Duodenal mucosa (tissue), 2 donors: ENCODE data around the gene TGFB2.

Source experiments
- H3K27ac ChIP-seq: one replicate; pipeline ENCODE4 v1.7.0; 2013; ENCODE audit warnings: low read depth, low read length
- H3K27me3 ChIP-seq, 2 donors: one replicate each; pipeline ENCODE4 v1.7.0; 2013; ENCODE audit warnings: low read length in 2 of 2, control low read depth in 1 of 2; ENCODE audit not compliant: insufficient read depth in 2 of 2, control insufficient read depth in 1 of 2
- H3K36me3 ChIP-seq, 2 donors: one replicate each; pipeline ENCODE4 v1.7.0; 2013; ENCODE audit warnings: low read length in 2 of 2, control low read depth in 1 of 2; ENCODE audit not compliant: insufficient read depth in 2 of 2, control insufficient read depth in 1 of 2
- H3K4me1 ChIP-seq, 2 donors: one replicate each; pipeline ENCODE4 v1.7.0; 2013; ENCODE audit warnings: low read length in 2 of 2, control low read depth in 1 of 2; ENCODE audit not compliant: insufficient read depth in 2 of 2, control insufficient read depth in 1 of 2
- H3K4me3 ChIP-seq, 2 donors: one replicate each; pipeline ENCODE4 v1.7.0; 2013; ENCODE audit warnings: low read length in 2 of 2, low read depth in 1 of 2
- H3K9ac ChIP-seq, 2 donors: one replicate each; pipeline ENCODE4 v1.7.0; 2013; ENCODE audit warnings: low read length in 2 of 2, low read depth in 1 of 2
- H3K9me3 ChIP-seq, 2 donors: one replicate each; pipeline ENCODE4 v1.7.0; 2013; ENCODE audit warnings: low read length in 2 of 2, control low read depth in 1 of 2; ENCODE audit not compliant: control insufficient read depth in 1 of 2

The TGFB2 gene

GRCh38 chr1:218357211-218357892, 12.2 kb downstream of the TGFB2 start:
- H3K4me3 ChIP-seq = no peak overlapping the region
- no peaks in the 10 kb centered on the region for H3K9me3 ChIP-seq

GRCh38 chr1:218357893-218358232, 12.7 kb downstream of the TGFB2 start:
- Histone ChIP-seq H3K4me1 (no peaks in the 10 kb centered on the region), H3K27me3 (no peaks in the 10 kb centered on the region), H3K4me3 (no peak overlapping the region), H3K9ac (no peak overlapping the region), H3K9me3 (no peaks in the 10 kb centered on the region), H3K36me3 (no peaks in the 10 kb centered on the region), H3K27ac (no peak overlapping the region)

More at GRCh38 chr1:218357211-218357892, 12.2 kb downstream of the TGFB2 start:
- Histone ChIP-seq H3K9ac (no peak overlapping the region), H3K36me3 (no peaks in the 10 kb centered on the region), H3K27me3 (no peaks in the 10 kb centered on the region), H3K27ac (no peak overlapping the region), H3K4me1 (no peaks in the 10 kb centered on the region)

GRCh38 chr1:218361298-218362065, 16.3 kb downstream of the TGFB2 start:
- Histone ChIP-seq H3K4me3 (no peak overlapping the region), H3K27ac (no peak overlapping the region), H3K9ac (no peak overlapping the region), H3K36me3 (no peaks in the 10 kb centered on the region), H3K4me1 (no peaks in the 10 kb centered on the region), H3K9me3 (no peaks in the 10 kb centered on the region), H3K27me3 (no peaks in the 10 kb centered on the region)

- no peak overlapping the region for H3K4me3 ChIP-seq
- no peak overlapping the region for H3K27ac ChIP-seq
- H3K9me3 ChIP-seq = no peaks in the 10 kb centered on the region
- H3K4me1 ChIP-seq = no peaks in the 10 kb centered on the region
- H3K9ac ChIP-seq = no peak overlapping the region
- H3K27me3 ChIP-seq = no peaks in the 10 kb centered on the region
- no peaks in the 10 kb centered on the region for H3K36me3 ChIP-seq
Measured at GRCh38 chr1:218362418-218363076, 17.4 kb downstream of the TGFB2 start.

GRCh38 chr1:218363141-218363540, 18.0 kb downstream of the TGFB2 start:
- no peaks in the 10 kb centered on the region for H3K4me1 ChIP-seq
- H3K4me3 ChIP-seq = no peak overlapping the region
- no peaks in the 10 kb centered on the region for H3K27me3 ChIP-seq
- no peak overlapping the region for H3K9ac ChIP-seq
- H3K27ac ChIP-seq = no peak overlapping the region
- H3K9me3 ChIP-seq = no peaks in the 10 kb centered on the region
- H3K36me3 ChIP-seq = no peaks in the 10 kb centered on the region

GRCh38 chr1:218364028-218364710, 19.0 kb downstream of the TGFB2 start:
- H3K4me1 ChIP-seq = no peaks in the 10 kb centered on the region
- no peaks in the 10 kb centered on the region for H3K36me3 ChIP-seq
- no peaks in the 10 kb centered on the region for H3K27me3 ChIP-seq
- no peaks in the 10 kb centered on the region for H3K9me3 ChIP-seq
- H3K4me3 ChIP-seq = no peak overlapping the region
- no peak overlapping the region for H3K9ac ChIP-seq
- no peak overlapping the region for H3K27ac ChIP-seq

GRCh38 chr1:218365226-218365999, 20.3 kb downstream of the TGFB2 start:
- Histone ChIP-seq H3K27ac (no peak overlapping the region), H3K4me1 (no peaks in the 10 kb centered on the region), H3K9ac (no peak overlapping the region)

GRCh38 chr1:218366322-218367052, 21.4 kb downstream of the TGFB2 start:
- no peaks in the 10 kb centered on the region for H3K27me3 ChIP-seq

More at GRCh38 chr1:218365226-218365999, 20.3 kb downstream of the TGFB2 start:
- Histone ChIP-seq H3K4me3 (no peak overlapping the region), H3K27me3 (no peaks in the 10 kb centered on the region), H3K9me3 (no peaks in the 10 kb centered on the region), H3K36me3 (no peaks in the 10 kb centered on the region)

GRCh38 chr1:218367118-218367517, 22.0 kb downstream of the TGFB2 start:
- Histone ChIP-seq H3K27me3 (no peaks in the 10 kb centered on the region), H3K36me3 (no peaks in the 10 kb centered on the region), H3K4me3 (no peak overlapping the region), H3K9me3 (no peaks in the 10 kb centered on the region), H3K27ac (no peak overlapping the region), H3K9ac (no peak overlapping the region), H3K4me1 (no peaks in the 10 kb centered on the region)

More at GRCh38 chr1:218366322-218367052, 21.4 kb downstream of the TGFB2 start:
- Histone ChIP-seq H3K27ac (no peak overlapping the region), H3K9me3 (no peaks in the 10 kb centered on the region), H3K9ac (no peak overlapping the region), H3K4me1 (no peaks in the 10 kb centered on the region), H3K36me3 (no peaks in the 10 kb centered on the region), H3K4me3 (no peak overlapping the region)
